ENCODE measurements around the gene SORBS1. TPM values are rescaled to one million over a fixed set of nuclear protein-coding genes. Genes with fewer than 3 reads are reported as not detected.

The SORBS1 gene
- total RNA-seq, 2 experiments from 2014 or later, result 0.57 to 3.1 TPM

- TF ChIP-seq EZH2phosphoT487 (IDR thresholded peaks at IDR 0.05; ENCODE audit: borderline replicate concordance, low read depth, low read length) (no peak), CTCF (conservative IDR thresholded peaks at IDR 0.05; ENCODE audit: low read length) (no peak)
These were observed 5.0 kb upstream of the SORBS1 start for GRCh38 chr10:95566136-95566535.

DNA sequence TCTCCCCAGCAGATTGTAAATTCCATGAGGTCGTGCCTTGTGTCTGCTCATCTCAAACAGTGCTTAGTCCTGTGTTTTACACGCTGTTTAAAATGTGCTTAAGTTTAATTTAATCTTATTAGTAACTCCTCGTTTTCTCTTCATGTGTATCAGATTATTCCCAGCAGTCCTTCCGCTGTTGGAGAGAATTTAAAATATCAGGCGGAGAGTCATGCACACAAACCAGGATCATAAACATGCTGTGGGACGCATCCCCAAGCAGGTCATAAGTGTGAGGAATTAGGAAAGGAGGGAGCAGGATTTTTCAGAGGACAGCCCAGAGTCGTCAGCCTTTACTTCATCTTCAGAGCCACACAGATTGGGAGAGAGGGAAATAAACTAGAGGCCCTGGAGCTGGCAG, 4.2 kb upstream of the SORBS1 start:
- H3K9me3 ChIP-seq (ENCODE audit: low read length), result no peaks in the 10 kb centered on the region
- H3K79me2 ChIP-seq (ENCODE audit: insufficient read depth, low read depth, low read length), result no peaks in the 10 kb centered on the region
- no peak for DNase-seq (ENCODE audit: low spot score)
- H3K27ac ChIP-seq (ENCODE audit: low read depth, low read length, poor library complexity, severe bottlenecking), result no peak overlapping the region
- H3K4me3 ChIP-seq (ENCODE audit: low read depth, low read length, poor library complexity, severe bottlenecking), result no peak overlapping the region
- no peaks in the 10 kb centered on the region for H3K36me3 ChIP-seq (ENCODE audit: insufficient read depth, low read length)
- H3K4me2 ChIP-seq (ENCODE audit: low read length), result no peak overlapping the region
- TF ChIP-seq EZH2phosphoT487 (IDR thresholded peaks at IDR 0.05; ENCODE audit: borderline replicate concordance, low read depth, low read length) (no peak), CTCF (conservative IDR thresholded peaks at IDR 0.05; ENCODE audit: low read length) (no peak)
- intact Hi-C loops (cut with micrococcal nuclease; ENCODE audit: unreplicated experiment), result no loop called here
- no peaks in the 10 kb centered on the region for H3K9me2 ChIP-seq (ENCODE audit: insufficient read depth, low read length)
- ChIA-PET CTCF (ENCODE audit: unreplicated experiment) (no interaction called here), POLR2A (interaction anchor here (0.6 kb wide), 1 partner anchor 16 kb away, joined by 3 read pairs; no protein-coding TSS in a partner anchor)
- no peaks in the 10 kb centered on the region for H4K20me1 ChIP-seq (ENCODE audit: insufficient read depth, low read length)
- no peaks in the 10 kb centered on the region for H3K4me1 ChIP-seq (ENCODE audit: insufficient read depth, low read length, poor library complexity, severe bottlenecking)
- no peak overlapping the region for H2AFZ ChIP-seq (ENCODE audit: low read length)
- no TSS peak for BruUV-seq (replicated peaks)

More at GRCh38 chr10:95566136-95566535, 5.0 kb upstream of the SORBS1 start:
- Histone ChIP-seq H3K27ac (ENCODE audit: low read depth, low read length, poor library complexity, severe bottlenecking) (no peak overlapping the region), H4K20me1 (ENCODE audit: insufficient read depth, low read length) (no peaks in the 10 kb centered on the region), H3K79me2 (ENCODE audit: insufficient read depth, low read depth, low read length) (no peaks in the 10 kb centered on the region), H3K4me2 (ENCODE audit: low read length) (no peak overlapping the region), H3K9me2 (ENCODE audit: insufficient read depth, low read length) (no peaks in the 10 kb centered on the region), H2AFZ (ENCODE audit: low read length) (no peak overlapping the region), H3K4me1 (ENCODE audit: insufficient read depth, low read length, poor library complexity, severe bottlenecking) (no peaks in the 10 kb centered on the region), H3K4me3 (ENCODE audit: low read depth, low read length, poor library complexity, severe bottlenecking) (no peak overlapping the region), H3K36me3 (ENCODE audit: insufficient read depth, low read length) (no peaks in the 10 kb centered on the region), H3K9me3 (ENCODE audit: low read length) (no peaks in the 10 kb centered on the region)
- BruUV-seq (replicated peaks), result no TSS peak
- DNase-seq (ENCODE audit: low spot score), result no peak
- ChIA-PET POLR2A (no interaction called here), CTCF (ENCODE audit: unreplicated experiment) (no interaction called here)
- intact Hi-C loops (cut with micrococcal nuclease; ENCODE audit: unreplicated experiment), result no loop called here

DNA sequence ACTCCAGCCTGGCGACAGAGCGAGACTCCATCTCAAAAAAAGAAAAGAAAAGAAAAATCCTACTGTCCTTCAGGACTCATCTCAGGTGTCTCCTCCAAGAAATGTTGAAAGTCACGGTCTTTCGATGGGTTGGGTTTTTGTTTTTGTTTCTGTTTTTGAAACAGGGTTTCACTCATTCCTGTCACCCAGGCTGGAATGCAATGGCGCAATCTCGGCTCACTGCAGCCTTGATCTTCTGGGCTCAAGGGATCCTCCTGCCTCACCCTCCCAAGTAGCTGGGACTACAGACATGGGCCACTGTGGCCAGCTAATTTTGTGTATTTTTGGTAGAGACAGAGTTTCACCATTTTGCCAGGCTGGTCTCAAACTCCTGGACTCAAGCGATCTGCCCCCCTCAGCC, 3.1 kb upstream of the SORBS1 start:
- H3K4me1 ChIP-seq (ENCODE audit: insufficient read depth, low read length, poor library complexity, severe bottlenecking), result no peaks in the 10 kb centered on the region
- POLR2A ChIA-PET, result no interaction called here
- no peak overlapping the region for H3K27ac ChIP-seq (ENCODE audit: low read depth, low read length, poor library complexity, severe bottlenecking)
- H3K36me3 ChIP-seq (ENCODE audit: insufficient read depth, low read length), result no peaks in the 10 kb centered on the region
- no TSS peak for BruUV-seq (replicated peaks)
- intact Hi-C loops (cut with micrococcal nuclease; ENCODE audit: unreplicated experiment), result loop anchor here (5.0 kb wide), 2 partner anchors 88 to 423 kb away; no protein-coding TSS in a partner anchor
- H2AFZ ChIP-seq (ENCODE audit: low read length), result no peak overlapping the region
- no peaks in the 10 kb centered on the region for H4K20me1 ChIP-seq (ENCODE audit: insufficient read depth, low read length)
- H3K4me2 ChIP-seq (ENCODE audit: low read length), result no peak overlapping the region
- CTCF ChIA-PET (ENCODE audit: unreplicated experiment), result no interaction called here
- H3K9me3 ChIP-seq (ENCODE audit: low read length), result no peaks in the 10 kb centered on the region
- no peak for DNase-seq (ENCODE audit: low spot score)
- no peaks in the 10 kb centered on the region for H3K79me2 ChIP-seq (ENCODE audit: insufficient read depth, low read depth, low read length)
- H3K9me2 ChIP-seq (ENCODE audit: insufficient read depth, low read length), result no peaks in the 10 kb centered on the region
- TF ChIP-seq CTCF (conservative IDR thresholded peaks at IDR 0.05; ENCODE audit: low read length) (no peak), EZH2phosphoT487 (IDR thresholded peaks at IDR 0.05; ENCODE audit: borderline replicate concordance, low read depth, low read length) (no peak)
- no peak overlapping the region for H3K4me3 ChIP-seq (ENCODE audit: low read depth, low read length, poor library complexity, severe bottlenecking)
